GM21423 (cell line): ENCODE results near the gene MARK3.

ENCODE experiments used
- ATAC-seq: cut with Tn5 transposase; IDR thresholded peaks from one replicate; pipeline ENCODE4 v1.9.1; 2021; ENCODE audit warnings: mild to moderate bottlenecking, moderate library complexity; ENCODE audit not compliant: unreplicated experiment

Gene MARK3

DNA sequence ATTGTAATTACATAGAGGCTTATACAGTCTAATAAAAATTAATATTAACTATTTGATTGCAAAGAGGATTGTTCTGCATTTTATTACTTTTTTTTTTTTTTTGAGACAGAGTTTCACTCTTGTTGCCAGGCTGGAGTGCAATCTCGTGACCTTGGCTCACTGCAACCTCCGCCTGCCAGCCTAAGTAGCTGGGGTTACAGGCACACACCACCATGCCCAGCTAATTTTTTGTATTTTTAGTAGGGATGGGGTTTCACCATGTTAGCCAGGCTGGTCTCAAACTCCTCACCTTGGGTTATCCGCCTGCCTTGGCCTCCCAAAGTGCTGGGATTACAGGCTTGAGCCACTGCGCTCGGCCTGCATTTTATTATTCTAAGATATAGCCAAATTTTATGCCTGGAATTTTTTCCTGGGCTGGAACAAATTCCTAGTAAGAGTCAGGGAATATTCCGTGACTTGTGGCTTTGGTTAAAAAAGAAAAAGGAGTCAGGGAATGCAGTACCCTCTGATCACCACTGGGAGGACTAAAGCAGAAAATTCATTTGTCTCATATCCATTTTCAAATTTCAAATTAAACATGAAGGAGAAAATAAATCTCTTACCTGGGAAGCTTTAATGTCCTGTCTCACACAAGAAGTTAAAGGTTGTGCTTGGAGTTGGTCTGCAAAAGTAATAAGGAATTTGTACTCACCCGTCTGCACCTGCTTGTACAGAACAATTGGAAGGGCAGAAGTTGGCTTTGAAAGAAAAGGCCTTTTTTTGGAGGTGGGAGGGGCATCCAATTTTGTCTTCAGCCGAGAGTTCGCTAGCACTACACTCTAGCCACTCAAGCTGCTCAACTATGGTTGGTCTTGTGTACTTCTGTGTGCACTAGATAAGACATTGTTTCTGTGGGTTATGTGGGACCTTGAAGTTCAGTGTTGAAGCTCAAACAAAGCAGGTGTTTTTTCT, 8.7 kb downstream of the MARK3 start:
- no peak for ATAC-seq

DNA sequence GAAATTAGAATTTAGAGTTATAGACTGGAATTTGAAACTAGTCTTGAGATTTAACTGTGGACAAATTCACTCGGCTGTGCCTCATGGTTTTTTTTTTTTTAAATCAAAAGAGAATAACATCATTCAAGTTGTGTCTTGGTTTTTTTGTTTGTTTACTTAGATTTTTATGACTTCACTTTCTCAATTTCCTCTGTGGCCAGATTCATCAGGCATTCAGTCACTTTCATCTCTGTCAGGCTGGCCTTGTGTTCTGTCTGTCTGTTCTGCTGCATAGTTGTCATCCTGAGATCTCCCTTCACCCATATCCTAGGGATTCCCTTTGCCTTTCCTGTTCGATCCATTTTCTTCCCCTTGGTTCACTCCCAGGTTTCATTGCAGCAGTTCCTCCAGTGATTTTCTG, 10.0 kb downstream of the MARK3 start:
- ATAC-seq: no peak

DNA sequence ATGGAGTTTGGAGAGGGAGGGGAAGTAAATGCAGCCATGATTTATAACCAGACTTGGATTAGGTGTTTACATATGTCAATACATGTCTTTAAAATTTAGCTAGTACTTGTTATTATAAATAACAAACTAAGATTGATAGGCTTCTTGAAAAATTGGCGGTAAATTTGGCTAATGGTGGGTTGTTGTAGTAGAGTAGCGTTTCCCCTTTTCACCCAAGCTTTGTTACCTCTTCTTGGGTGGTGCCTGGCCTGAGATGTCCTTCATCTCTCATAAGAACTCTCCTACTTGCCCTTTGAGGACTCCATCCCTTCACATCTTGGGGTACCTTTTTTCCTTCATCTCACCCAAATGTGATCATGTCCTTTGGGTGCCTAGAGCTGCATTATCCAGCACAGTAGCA, 11.2 kb downstream of the MARK3 start:
- ATAC-seq: no peak

DNA sequence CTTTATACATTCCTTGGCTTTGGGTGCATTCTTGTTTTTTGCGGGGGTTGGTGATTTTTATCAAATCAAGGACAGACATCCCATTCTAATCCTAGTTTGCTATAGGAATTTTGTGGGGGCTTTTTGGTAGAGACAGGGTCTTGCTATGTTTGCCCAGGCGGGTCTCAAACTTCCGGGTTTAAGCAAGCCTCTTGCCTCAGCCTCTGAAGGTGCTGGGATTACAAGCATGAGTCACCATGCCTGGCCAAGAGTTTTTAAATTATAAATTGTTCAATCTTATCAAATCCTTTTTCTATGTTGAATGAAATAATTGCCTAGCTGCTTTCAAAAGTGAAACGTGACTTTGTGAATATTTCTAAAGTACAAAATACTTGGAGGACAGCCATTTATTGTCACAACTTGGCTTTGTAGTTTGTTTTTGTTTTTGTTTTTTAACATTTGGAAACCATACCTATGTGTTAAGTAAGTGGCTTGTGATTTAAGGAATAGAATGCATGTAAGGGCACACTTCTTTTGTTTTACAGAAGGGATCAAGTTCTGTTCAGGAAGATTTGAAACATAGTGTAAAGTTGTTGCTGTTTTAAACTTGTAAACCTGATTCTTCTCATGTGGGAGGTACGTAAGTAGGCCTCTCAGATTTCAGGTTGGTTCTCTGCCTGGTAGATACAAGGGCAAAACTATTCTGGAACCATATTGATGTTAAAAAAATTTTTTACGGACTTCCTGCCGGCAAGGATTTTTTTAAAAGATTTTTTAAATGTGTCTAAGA, 13.4 kb downstream of the MARK3 start:
- no peak for ATAC-seq

DNA sequence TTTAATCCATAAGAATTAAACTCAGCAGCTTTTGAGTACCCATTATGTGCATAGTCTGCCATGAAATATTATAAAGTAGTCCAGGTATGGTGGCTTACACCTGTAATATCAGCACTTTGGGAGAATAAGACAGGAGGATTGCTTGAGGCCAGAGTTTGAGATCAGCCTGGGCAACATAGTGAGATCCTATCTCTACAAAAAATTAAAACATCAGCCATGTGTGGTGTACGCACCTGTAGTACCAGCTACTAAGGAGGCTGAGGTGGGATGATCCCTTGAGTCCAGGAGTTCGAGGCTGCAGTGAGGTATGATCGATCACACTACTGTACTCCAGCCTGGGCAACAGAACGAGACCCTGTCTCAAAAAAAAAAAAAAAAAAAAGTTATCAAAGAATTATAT, 15.3 kb downstream of the MARK3 start:
- ATAC-seq: no peak

DNA sequence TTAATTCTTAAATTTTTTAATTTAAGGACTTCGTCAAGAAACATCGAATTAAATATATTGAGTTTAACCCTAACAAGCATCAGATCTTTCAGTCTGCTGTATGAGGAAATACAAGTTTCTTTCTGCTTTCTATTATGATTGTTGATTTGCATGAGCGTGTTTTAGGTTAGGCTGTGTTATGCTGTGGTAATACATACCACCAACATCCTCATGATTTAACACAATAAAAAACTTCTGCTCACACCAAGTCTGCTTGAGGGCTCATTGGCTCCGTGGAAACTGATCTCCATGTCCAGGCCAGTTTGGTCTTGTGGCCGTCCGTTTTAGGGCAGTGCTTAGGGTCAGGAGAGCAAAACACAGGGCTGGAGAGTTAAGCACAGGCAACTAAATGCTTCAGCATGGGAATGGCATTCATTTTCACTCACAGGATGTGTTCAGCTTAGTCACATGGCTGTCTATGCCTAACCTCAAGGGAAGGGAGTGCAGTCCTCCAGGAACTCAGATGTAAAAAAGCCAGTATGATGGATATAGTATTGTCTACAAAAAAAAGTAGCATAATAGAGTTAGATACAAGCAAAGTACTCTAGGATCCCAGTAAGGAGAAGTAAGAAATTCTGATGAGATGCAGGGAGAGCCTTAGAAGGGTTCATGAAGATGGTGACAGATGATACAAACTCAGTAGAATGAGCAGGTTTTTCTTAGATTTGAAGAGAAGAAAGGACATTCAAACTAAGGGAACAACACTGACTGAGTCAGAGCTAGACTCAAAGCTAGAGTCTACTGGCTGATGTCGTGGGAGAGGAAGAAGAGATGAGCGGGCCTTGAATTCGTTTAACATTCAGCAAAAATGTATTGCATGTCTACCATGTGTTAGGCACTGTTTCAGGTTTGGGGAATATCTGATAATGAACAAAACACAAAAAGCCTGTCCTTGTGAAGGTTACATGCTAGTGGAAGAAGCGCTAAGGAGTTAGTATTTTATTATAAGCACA, 16.3 kb downstream of the MARK3 start:
- no peak for ATAC-seq

DNA sequence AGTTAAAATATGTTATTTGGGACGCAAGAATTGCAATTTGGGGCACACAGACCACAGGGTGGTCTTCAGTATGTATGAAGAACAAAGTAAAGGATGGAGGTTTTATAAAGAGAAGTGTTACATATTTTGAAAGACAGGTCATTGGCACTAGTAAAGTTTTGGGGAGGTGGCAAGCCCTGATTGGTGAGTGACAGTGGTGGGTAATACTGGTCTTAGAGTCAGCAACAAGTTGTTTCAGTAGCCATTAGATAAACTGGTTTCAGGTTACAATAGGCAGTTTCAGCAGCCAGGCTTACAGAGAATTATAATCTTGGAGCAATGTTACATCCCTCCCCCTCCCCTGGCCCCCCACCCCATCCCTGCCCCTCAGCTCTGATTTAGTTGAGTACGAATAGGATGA, 17.5 kb downstream of the MARK3 start:
- no peak for ATAC-seq

DNA sequence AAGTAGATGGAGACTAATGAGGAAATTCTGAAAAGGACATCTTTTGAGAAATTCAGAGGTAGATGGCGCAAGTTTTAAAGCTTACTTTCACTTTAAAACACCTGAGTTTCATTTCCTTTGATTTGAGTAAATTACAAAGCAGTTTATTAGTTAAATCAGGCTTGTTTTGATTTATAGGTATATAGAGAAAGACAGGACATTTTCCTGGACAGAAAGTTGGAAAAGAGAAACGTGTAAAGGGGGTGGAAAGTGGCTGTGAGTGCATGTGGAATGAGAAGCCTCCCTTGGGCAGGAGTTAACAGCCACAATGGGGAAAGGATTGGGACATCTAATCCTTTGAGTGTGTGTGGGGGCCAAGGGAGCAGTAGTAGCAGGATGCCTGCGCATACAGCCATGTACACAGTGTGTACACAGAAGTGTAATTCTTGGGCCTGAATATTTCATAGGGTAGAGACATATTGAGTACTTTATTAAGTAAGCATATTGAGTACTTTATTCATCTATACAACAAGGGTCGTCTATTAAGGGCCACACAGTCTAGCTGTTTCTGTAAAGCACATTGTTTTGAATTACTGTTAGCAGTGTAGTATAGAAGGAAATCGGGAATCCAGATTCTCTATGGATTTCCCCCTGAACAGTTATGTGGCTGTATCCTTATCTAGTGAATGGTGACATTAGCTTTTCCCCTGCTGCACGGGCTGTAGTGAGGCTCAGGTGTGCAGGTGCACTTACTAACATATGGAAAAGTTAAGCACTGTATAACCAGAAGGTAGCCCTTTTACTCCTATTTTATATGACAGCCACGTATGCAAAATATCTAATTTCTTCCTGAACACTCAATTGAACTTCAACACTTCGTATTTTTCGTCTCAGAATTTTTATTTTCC, 19.1 kb downstream of the MARK3 start:
- ATAC-seq: no peak

DNA sequence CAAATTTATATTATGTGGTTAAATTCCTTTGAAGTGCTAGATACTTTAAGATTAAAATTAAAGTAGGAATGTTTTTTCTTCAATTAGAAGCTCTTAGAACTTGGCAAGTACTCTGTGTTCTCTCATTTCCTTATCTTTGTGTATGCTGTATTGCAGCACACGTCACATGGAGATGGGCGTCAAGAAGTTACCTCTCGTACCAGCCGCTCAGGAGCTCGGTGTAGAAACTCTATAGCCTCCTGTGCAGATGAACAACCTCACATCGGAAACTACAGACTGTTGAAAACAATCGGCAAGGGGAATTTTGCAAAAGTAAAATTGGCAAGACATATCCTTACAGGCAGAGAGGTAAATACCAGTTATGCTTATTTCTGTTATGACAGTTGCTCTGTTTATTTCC, 19.7 kb downstream of the MARK3 start:
- ATAC-seq: no peak

DNA sequence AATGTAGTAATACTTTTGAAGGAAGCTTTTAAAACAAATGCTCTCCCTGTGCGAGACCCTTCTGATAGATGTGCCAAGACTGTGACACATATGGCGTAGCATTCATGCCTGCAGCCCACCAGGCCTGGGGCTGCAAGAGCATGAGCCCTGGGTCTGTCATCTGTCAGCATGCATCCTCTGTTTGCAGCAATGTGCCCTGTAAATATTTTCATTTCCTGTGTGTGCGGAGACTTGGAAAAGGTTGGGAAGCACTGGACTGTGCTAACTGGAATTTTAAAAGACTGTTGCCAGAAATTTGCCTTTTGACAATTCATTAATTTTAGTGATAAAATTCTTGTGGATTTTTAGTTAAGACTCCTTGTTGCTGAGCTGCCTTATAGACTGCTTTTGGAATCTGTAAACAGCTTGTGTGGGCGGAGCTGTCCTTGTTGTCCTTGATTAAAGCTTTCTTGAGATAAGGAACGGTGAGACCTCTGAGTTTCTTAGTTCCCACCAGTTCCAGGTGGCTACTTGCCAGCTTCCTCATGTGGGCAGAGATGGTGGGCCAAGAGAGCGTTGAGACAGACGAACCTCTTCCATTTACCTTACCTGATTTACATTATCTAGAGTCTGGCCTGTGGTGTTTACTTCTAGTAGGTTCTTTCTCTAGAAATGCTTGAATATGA, 23.4 kb downstream of the MARK3 start:
- ATAC-seq: no peak

DNA sequence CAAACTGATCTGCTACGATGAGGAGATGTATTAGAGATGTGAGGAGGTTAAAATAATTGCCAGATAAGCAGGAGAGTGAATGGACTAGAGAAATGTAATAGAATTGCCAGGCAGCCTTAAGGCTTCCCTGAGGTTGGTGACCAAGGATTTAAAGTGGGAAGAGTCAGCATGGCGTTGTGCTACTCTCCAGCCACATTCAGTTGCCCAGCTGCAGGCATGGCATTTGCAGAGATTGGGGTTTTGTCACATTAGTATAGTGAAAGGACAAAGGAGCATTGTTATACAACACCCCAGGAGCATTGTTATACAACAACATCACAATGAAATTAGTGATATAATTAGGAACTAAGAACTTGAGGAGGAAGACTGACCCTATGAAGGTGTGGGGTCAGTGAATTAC, 31.7 kb downstream of the MARK3 start:
- ATAC-seq: no peak

DNA sequence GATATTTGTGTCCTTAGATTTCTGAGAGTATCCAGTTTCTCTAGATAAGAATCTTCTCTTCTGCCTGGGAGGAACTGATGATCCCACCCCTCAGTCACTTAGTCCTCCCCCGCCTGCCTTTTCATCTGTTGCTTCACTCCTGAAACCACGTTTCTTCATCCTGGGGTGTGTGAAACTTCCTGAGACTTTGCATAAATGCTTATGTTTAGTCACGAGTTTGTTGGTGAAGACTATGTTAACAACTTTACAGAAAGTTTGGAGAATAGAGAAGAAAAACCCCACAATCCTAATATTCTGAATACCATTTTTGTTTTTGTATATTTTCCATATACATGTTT, 33.2 kb downstream of the MARK3 start:
- no peak for ATAC-seq

DNA sequence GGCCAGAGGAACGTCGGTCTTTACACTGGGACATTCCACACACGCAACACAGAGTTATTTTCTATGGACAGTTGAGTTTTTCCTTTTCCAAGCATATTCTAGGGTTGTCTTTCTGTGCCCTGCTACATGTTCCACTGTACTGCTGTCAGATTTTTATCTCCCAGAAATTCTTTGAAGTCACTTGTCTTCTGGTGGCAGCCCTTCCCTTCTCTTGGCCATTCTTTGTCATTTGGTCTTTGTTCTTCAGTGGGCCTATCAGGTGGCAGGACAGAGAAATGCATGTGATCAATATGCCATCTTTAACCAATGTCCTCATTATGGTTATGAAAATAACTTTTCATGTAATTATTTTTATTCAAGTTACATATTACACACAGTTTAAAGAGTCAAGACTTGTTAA, 36.3 kb downstream of the MARK3 start:
- ATAC-seq: no peak

DNA sequence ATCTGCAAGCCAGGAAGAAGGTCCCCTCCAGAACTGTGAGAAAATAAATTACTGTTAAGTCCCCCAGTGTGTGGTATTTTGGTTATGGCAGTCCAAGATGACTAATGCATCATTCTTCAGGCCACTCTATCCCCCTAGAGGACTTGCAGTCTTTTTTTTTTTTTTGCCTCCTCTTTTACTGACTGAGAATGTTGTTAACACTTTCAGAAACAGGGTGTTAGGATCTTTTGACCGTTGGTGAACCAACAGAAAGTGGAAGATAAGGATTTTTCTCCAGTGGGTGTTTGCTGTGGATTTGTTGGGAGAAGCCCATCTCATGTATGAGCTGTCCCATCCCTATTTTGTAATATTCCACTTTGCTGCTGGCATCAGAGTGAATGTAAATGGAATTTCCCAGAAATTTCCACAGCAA, 37.8 kb downstream of the MARK3 start:
- ATAC-seq: no peak

DNA sequence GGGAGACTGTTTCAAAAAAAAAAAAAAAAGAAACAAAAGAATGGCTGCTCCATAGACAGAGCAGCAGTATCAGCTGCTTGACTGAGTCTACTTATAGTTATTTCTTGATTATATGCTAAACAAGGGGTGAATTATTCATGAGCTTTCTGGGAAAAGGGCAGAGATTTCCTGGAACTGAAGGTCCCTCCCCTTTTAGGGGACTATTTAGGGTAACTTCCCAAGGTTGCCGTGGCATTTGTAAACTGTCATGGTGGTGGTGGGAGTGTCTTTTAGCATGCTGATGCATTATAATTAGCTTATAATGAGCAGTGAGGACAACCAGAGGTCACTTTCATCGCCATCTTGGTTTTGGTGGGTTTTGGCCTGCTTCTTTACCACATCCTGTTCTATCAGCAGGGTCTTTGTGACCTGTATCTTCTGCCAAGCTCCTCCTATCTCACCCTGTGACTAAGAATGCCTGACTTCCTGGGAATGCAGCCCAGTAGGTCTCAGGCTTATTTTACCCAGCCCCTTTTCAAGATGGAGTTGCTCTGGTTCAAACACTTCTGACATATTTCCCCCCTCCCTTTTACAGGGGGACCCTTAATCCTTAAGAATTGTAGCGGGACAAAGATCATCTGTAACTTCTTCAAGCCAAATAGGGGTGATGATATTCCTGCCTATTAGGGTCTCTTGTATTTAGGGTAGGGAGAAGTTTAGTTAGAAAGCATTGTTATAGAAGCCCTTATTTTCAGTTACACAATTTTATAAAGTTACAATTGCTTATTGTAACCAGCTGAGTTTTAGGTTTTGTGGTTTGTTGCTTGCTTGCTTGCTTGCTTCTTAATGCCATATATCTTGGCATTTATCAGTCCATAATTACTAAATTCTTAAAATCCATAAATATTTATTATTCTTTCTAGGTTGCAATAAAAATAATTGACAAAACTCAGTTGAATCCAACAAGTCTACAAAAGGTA, 42.5 kb downstream of the MARK3 start:
- ATAC-seq: no peak

DNA sequence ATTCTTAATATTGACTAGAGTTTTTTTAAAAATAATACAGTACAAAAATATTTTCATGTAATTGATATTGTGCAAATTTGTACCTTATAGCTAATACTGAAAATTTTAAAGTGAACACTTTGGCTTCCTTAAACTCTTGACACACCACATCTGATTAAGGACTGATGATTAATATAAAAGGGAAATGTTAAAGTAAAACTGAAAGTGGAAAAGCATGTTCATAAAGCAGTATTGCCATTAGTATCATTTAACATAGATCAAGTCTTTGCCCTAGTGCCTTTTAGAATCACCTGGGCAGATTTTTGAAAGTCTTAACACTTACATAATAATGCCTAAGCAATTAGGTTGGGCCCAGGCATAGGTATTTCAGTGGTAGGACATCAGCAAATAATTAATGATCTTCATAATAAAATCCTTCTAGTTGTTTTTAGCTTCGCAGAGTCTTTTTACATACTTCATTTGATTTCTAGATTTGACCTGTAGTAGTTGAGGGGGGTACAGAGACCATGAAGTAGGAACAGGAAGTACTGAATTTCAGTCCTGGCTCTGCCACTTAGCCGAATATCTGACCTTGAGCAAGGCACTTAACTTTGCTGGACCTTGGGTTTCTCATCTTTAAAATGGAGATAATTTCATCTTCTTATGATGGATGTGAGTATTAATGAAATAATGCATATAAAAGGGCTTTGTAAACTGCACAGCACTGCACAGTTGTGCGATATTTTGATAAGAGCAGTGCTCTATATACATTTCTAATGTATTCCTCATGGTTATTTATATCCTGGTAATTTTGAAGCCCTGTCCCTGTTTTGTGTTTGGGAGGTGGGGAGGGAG, 43.7 kb downstream of the MARK3 start:
- no peak for ATAC-seq

DNA sequence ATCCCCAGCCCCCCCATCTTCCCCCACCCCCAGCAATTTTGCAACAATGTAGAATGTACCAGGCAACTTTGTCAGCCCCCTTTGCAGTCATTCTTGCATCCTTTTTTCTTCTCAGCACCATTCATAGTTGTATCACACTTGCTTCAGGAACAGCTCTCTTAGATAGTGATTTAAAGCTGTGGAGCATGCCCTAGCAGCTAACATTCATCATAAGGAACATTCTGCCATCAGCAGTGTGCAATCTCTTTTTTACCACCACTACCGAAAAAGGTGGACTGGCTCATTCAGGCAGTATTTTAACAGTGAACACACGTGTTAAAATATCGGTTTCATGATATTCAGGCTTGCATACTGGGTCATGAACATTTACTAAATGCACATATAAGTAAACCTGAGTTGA, 45.1 kb downstream of the MARK3 start:
- ATAC-seq: no peak

DNA sequence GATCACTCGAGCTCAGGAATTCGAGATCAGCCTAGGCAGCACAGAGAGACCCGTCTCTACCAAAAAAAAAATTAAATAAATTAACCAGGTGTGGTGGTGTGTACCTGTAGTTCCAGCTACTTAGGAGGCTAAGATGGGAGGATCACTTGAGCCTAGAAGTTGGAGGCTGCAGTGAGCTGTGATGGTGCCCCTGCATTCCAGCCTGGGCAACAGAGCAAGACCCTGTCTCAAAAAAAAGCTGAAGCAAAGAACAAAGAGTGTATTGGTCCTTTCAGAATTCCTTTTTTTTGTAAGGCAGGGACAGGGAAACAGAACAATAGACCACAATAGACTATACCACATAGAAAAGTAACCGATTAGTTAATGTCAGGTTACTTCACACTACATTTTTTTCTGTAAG, 47.4 kb downstream of the MARK3 start:
- no peak for ATAC-seq
